HepG2 (cell line): ENCODE measurements around the gene SCARF1. TPM values are rescaled to one million over a fixed set of nuclear protein-coding genes. Genes with fewer than 3 reads are reported as not detected.

ENCODE experiments used
- DPF2 ChIP-seq: sonication (generic); formaldehyde crosslinking; IDR thresholded peaks from 2 replicates; pipeline ENCODE4 v1.4.0; 2020; ENCODE audit warnings: mild to moderate bottlenecking, low read depth, missing genetic modification reagents, borderline replicate concordance
- EZH2 ChIP-seq: conservative IDR thresholded peaks from 2 replicates; pipeline ENCODE4 v1.6.1; 2012; ENCODE audit warnings: mild to moderate bottlenecking, low read depth, low read length, moderate library complexity
- NFE2 ChIP-seq: sonication (generic); formaldehyde crosslinking; IDR thresholded peaks from 2 replicates; pipeline ENCODE4 v1.4.0; 2020; ENCODE audit warnings: missing genetic modification reagents
- NR2F1 ChIP-seq, 2 experiments: fragments of 450-650 bp in 1 of 2; formaldehyde crosslinking in 1 of 2; IDR thresholded peaks; 2 replicates each; pipeline versions ENCODE4 v1.5.0 to v1.6.1; 2016 to 2020; ENCODE audit warnings: mild to moderate bottlenecking in 1 of 2, missing compliant biosample characterization in 1 of 2, missing genetic modification reagents in 1 of 2, moderate library complexity in 1 of 2
- PHF8 ChIP-seq: sonication (generic); formaldehyde crosslinking; IDR thresholded peaks from 2 replicates; pipeline ENCODE4 v1.5.0; 2020; ENCODE audit warnings: missing genetic modification reagents
- RXRA ChIP-seq: sonication (generic); formaldehyde crosslinking; IDR thresholded peaks from 2 replicates; pipeline ENCODE4 v1.5.1; 2020; ENCODE audit warnings: missing genetic modification reagents
- YY1 ChIP-seq: IDR thresholded peaks from 2 replicates; pipeline ENCODE4 v1.6.1; 2011; ENCODE audit warnings: low read length, low read depth, moderate library complexity, mild to moderate bottlenecking; ENCODE audit not compliant: insufficient read depth, insufficient replicate concordance
- ZKSCAN5 ChIP-seq: sonication (generic); formaldehyde crosslinking; IDR thresholded peaks from 2 replicates; pipeline ENCODE4 v1.5.1; 2020; ENCODE audit warnings: mild to moderate bottlenecking, missing genetic modification reagents
- ZKSCAN8 ChIP-seq: IDR thresholded peaks from 2 replicates; pipeline ENCODE4 v1.6.1; 2016; ENCODE audit warnings: borderline replicate concordance, missing genetic modification reagents, missing compliant biosample characterization
- ZNF205 ChIP-seq: IDR thresholded peaks from 2 replicates; pipeline ENCODE4 v1.6.1; 2018; ENCODE audit warnings: missing biosample characterization, missing genetic modification reagents
- ZNF24 ChIP-seq: fragments of 450-650 bp; IDR thresholded peaks from 2 replicates; pipeline ENCODE4 v1.6.1; 2017; ENCODE audit warnings: antibody characterized with exemption, mild to moderate bottlenecking
- ZNF550 ChIP-seq: sonication (generic); formaldehyde crosslinking; IDR thresholded peaks from 2 replicates; pipeline ENCODE4 v1.4.0; 2020; ENCODE audit warnings: mild to moderate bottlenecking, missing genetic modification reagents, borderline replicate concordance
- ZNF775 ChIP-seq: sonication (generic); formaldehyde crosslinking; IDR thresholded peaks from 2 replicates; pipeline ENCODE4 v1.4.0; 2020; ENCODE audit warnings: missing genetic modification reagents, mild to moderate bottlenecking, moderate library complexity, borderline replicate concordance
- ZNF782 ChIP-seq: sonication (generic); formaldehyde crosslinking; IDR thresholded peaks from 2 replicates; pipeline ENCODE4 v1.4.0; 2020; ENCODE audit warnings: missing genetic modification reagents, mild to moderate bottlenecking, borderline replicate concordance
- ZSCAN25 ChIP-seq: sonication (generic); formaldehyde crosslinking; IDR thresholded peaks from 2 replicates; pipeline ENCODE4 v1.8.0; 2022; ENCODE audit warnings: mild to moderate bottlenecking, missing genetic modification reagents
- ZZZ3 ChIP-seq: sonication (generic); formaldehyde crosslinking; IDR thresholded peaks from 2 replicates; pipeline ENCODE4 v1.4.0; 2020; ENCODE audit warnings: missing genetic modification reagents, mild to moderate bottlenecking, borderline replicate concordance
- polyA plus RNA-seq, 8 experiments: library from polyadenylated mRNA; depleted of rRNA in 3 of 8; stranded (reverse) in 7 of 8; unstranded in 1 of 8; fragments of >200 nt; fragmentation: Illumina TruSeq in 4 of 8; extraction: Trizol in 4 of 8; gene quantifications; 2 replicates each; pipeline versions ENCODE4 v1.2.1 to v1.2.3, GENCODE V29; 2011 to 2016; ENCODE audit warnings: low read depth in 4 of 8, missing spikeins in 1 of 8, mixed read lengths in 1 of 8; ENCODE audit not compliant: insufficient read depth in 1 of 8
- total RNA-seq, 5 experiments: library from RNA; depleted of rRNA; stranded (reverse); fragments of >200 nt; fragmentation: Illumina TruSeq; extraction: Trizol; gene quantifications; 2 replicates each; pipeline ENCODE4 v1.2.3, GENCODE V29; 2016; ENCODE audit warnings: low read depth in 1 of 5
- TF ChIP-seq, protein P1 (sequence below): sonication (generic); formaldehyde crosslinking; IDR thresholded peaks from 2 replicates; pipeline ENCODE4 v1.8.1; 2022; ENCODE audit warnings: low read depth, mild to moderate bottlenecking, missing genetic modification reagents
- TF ChIP-seq, protein P2 (sequence below): sonication (generic); formaldehyde crosslinking; IDR thresholded peaks from 2 replicates; pipeline ENCODE4 v1.4.0; 2020; ENCODE audit warnings: low read depth, missing genetic modification reagents
- TF ChIP-seq, protein P3 (sequence below): sonication (generic); formaldehyde crosslinking; IDR thresholded peaks from 2 replicates; pipeline ENCODE4 v1.4.0; 2020; ENCODE audit warnings: low read depth, mild to moderate bottlenecking, missing genetic modification reagents

Gene SCARF1
- total and polyA plus RNA-seq, 2 of the 13 experiments (the other 11 are each of a cell fraction or from before 2014, with no cell fraction given) = 0.24 to 0.71 TPM

GRCh38 chr17:1606352-1606985 is 39.1 kb downstream of the SCARF1 start (continued):
- no peak for TF ChIP-seq NR2F1 (CRISPR knock-in tag; IDR thresholded peaks at IDR 0.05)
- TF ChIP-seq ZNF775 (CRISPR knock-in tag) = no peak
- TF ChIP-seq ZSCAN25 (CRISPR knock-in tag) = no peak
- TF ChIP-seq, protein P1, sequence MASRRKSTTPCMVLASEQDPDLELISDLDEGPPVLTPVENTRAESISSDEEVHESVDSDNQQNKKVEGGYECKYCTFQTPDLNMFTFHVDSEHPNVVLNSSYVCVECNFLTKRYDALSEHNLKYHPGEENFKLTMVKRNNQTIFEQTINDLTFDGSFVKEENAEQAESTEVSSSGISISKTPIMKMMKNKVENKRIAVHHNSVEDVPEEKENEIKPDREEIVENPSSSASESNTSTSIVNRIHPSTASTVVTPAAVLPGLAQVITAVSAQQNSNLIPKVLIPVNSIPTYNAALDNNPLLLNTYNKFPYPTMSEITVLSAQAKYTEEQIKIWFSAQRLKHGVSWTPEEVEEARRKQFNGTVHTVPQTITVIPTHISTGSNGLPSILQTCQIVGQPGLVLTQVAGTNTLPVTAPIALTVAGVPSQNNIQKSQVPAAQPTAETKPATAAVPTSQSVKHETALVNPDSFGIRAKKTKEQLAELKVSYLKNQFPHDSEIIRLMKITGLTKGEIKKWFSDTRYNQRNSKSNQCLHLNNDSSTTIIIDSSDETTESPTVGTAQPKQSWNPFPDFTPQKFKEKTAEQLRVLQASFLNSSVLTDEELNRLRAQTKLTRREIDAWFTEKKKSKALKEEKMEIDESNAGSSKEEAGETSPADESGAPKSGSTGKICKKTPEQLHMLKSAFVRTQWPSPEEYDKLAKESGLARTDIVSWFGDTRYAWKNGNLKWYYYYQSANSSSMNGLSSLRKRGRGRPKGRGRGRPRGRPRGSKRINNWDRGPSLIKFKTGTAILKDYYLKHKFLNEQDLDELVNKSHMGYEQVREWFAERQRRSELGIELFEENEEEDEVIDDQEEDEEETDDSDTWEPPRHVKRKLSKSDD (CRISPR knock-in tag) = 0 out of 2 replicates have a peak, but pooled peaks have one; percentile 48
- TF ChIP-seq ZNF782 (CRISPR knock-in tag) = no peak
- TF ChIP-seq EZH2 = no peak
- TF ChIP-seq, protein P2, sequence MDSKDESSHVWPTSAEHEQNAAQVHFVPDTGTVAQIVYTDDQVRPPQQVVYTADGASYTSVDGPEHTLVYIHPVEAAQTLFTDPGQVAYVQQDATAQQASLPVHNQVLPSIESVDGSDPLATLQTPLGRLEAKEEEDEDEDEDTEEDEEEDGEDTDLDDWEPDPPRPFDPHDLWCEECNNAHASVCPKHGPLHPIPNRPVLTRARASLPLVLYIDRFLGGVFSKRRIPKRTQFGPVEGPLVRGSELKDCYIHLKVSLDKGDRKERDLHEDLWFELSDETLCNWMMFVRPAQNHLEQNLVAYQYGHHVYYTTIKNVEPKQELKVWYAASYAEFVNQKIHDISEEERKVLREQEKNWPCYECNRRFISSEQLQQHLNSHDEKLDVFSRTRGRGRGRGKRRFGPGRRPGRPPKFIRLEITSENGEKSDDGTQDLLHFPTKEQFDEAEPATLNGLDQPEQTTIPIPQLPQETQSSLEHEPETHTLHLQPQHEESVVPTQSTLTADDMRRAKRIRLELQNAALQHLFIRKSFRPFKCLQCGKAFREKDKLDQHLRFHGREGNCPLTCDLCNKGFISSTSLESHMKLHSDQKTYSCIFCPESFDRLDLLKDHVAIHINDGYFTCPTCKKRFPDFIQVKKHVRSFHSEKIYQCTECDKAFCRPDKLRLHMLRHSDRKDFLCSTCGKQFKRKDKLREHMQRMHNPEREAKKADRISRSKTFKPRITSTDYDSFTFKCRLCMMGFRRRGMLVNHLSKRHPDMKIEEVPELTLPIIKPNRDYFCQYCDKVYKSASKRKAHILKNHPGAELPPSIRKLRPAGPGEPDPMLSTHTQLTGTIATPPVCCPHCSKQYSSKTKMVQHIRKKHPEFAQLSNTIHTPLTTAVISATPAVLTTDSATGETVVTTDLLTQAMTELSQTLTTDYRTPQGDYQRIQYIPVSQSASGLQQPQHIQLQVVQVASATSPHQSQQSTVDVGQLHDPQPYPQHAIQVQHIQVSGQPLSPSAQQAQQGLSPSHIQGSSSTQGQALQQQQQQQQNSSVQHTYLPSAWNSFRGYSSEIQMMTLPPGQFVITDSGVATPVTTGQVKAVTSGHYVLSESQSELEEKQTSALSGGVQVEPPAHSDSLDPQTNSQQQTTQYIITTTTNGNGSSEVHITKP (CRISPR knock-in tag) = no peak
- no peak for TF ChIP-seq ZKSCAN5 (CRISPR knock-in tag)
- TF ChIP-seq YY1 = no peak
- no peak; the same call in 1 of the 2 replicates for TF ChIP-seq PHF8
- TF ChIP-seq ZNF550 (CRISPR knock-in tag) = no peak
- no peak for TF ChIP-seq ZKSCAN8 (CRISPR knock-in tag)
- TF ChIP-seq ZNF24 = no peak
- TF ChIP-seq ZNF205 (CRISPR knock-in tag) = peak; percentile 61; the same call in 1 of the 2 replicates
- TF ChIP-seq RXRA (CRISPR knock-in tag) = peak; percentile 43; the same call in 1 of the 2 replicates
- no peak for TF ChIP-seq ZZZ3 (CRISPR knock-in tag)
- TF ChIP-seq, protein P3, sequence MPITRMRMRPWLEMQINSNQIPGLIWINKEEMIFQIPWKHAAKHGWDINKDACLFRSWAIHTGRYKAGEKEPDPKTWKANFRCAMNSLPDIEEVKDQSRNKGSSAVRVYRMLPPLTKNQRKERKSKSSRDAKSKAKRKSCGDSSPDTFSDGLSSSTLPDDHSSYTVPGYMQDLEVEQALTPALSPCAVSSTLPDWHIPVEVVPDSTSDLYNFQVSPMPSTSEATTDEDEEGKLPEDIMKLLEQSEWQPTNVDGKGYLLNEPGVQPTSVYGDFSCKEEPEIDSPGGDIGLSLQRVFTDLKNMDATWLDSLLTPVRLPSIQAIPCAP (CRISPR knock-in tag) = no peak
- no peak for TF ChIP-seq NFE2 (CRISPR knock-in tag)
- TF ChIP-seq DPF2 (CRISPR knock-in tag) = no peak
